Neural crest cell (in vitro differentiated cells): Measurements from ENCODE around the gene CETP. TPM values are rescaled to one million over a fixed set of nuclear protein-coding genes. Genes with fewer than 3 reads are reported as not detected.

Experiments
- DNase-seq: peaks from one replicate; pipeline ENCODE4 v3.0.0; 2021; ENCODE audit warnings: low read depth, mixed read lengths, low spot score
- H3K27ac Mint-ChIP-seq: one replicate; pipeline ENCODE4 v1.8.0; 2021; ENCODE audit warnings: mild to moderate bottlenecking, mixed read lengths; ENCODE audit not compliant: unreplicated experiment
- H3K27me3 Mint-ChIP-seq: 2 replicates; pipeline ENCODE4 v1.8.0; 2021; ENCODE audit warnings: low read depth, mild to moderate bottlenecking, mixed read lengths
- H3K36me3 Mint-ChIP-seq: 2 replicates; pipeline ENCODE4 v1.8.0; 2021; ENCODE audit warnings: low read depth, mild to moderate bottlenecking, mixed read lengths
- H3K4me1 Mint-ChIP-seq: 2 replicates; pipeline ENCODE4 v1.8.0; 2021; ENCODE audit warnings: mixed read lengths
- H3K4me3 Mint-ChIP-seq: one replicate; pipeline ENCODE4 v1.8.0; 2021; ENCODE audit warnings: mild to moderate bottlenecking, mixed read lengths
- H3K9me3 Mint-ChIP-seq: 2 replicates; pipeline ENCODE4 v1.8.0; 2021; ENCODE audit warnings: mixed read lengths
- CTCF ChIP-seq: fragments of 200-600 bp; sonication (generic); conservative IDR thresholded peaks from 2 replicates; pipeline ENCODE4 v1.5.0; 2021; ENCODE audit warnings: antibody characterized with exemption, mild to moderate bottlenecking
- total RNA-seq: library from RNA; stranded (reverse); gene quantifications from 2 replicates; pipeline ENCODE4 v1.2.1, GENCODE V29; 2021

Gene CETP
- total RNA-seq, 1 donor from 2014 or later: not detected

- no peak for DNase-seq
These were observed 69.4 kb downstream of the CETP start for GRCh38 chr16:57031156-57031555.

GRCh38 chr16:57032346-57032745 lies 70.6 kb downstream of the CETP start:
- H3K27ac Mint-ChIP-seq: no peak overlapping the region
- no peaks in the 10 kb centered on the region for H3K4me1 Mint-ChIP-seq
- TF ChIP-seq CTCF: no peak
- no peaks in the 10 kb centered on the region for H3K36me3 Mint-ChIP-seq
- H3K4me3 Mint-ChIP-seq: no peak overlapping the region
- H3K9me3 Mint-ChIP-seq: peaks cover 5% of the 10 kb centered on the region
- peaks cover 25% of the 10 kb centered on the region for H3K27me3 Mint-ChIP-seq
- DNase-seq: no peak

More at GRCh38 chr16:57031156-57031555, 69.4 kb downstream of the CETP start:
- Mint-ChIP-seq H3K4me1 (no peaks in the 10 kb centered on the region), H3K27me3 (peaks cover 25% of the 10 kb centered on the region), H3K9me3 (peaks cover 5% of the 10 kb centered on the region), H3K36me3 (no peaks in the 10 kb centered on the region), H3K27ac (no peak overlapping the region), H3K4me3 (no peak overlapping the region)
- no peak for TF ChIP-seq CTCF

GRCh38 chr16:57032931-57033330 lies 71.2 kb downstream of the CETP start:
- no peak for DNase-seq
- H3K4me3 Mint-ChIP-seq: no peak overlapping the region
- no peaks in the 10 kb centered on the region for H3K4me1 Mint-ChIP-seq
- H3K27ac Mint-ChIP-seq: no peak overlapping the region
- peaks cover 25% of the 10 kb centered on the region for H3K27me3 Mint-ChIP-seq
- H3K9me3 Mint-ChIP-seq: peaks cover 5% of the 10 kb centered on the region
- no peak for TF ChIP-seq CTCF
- no peaks in the 10 kb centered on the region for H3K36me3 Mint-ChIP-seq

Other genes with a start within 250 kb of the CETP start
- 151 and 152 TPM in 2 replicates for gene NUP93, start 231.8 kb upstream of the CETP start, total RNA-seq
- not detected in 2 replicates for gene SLC12A3, start 96.7 kb upstream of the CETP start, total RNA-seq
- 32.9 and 34.0 TPM in 2 replicates for gene HERPUD1, start 29.8 kb upstream of the CETP start, total RNA-seq
- gene NLRC5, start 27.6 kb downstream of the CETP start, total RNA-seq: 0.26 TPM in 1 of 2 replicates, not detected in the other
- gene CPNE2, start 130.6 kb downstream of the CETP start, total RNA-seq: 33.1 and 36.9 TPM in 2 replicates
- 102 and 108 TPM in 2 replicates for gene PSME3IP1, start 224.1 kb downstream of the CETP start, total RNA-seq
- 46.8 and 53.4 TPM in 2 replicates for gene RSPRY1, start 224.4 kb downstream of the CETP start, total RNA-seq